WTC11 (cell line): Measurements from ENCODE around the gene CTH. TPM values are rescaled to one million over a fixed set of nuclear protein-coding genes. Genes with fewer than 3 reads are reported as not detected.

Experiments used
- ATAC-seq: fragments of 200-7000 bp; cut with Tn5 transposase; 2 replicates; pipeline ENCODE4 v1.10.0; 2021; ENCODE audit warnings: mild to moderate bottlenecking, moderate library complexity
- CTCF ChIA-PET: fragments of 300-600 bp; sonication (Branson Sonifier 250); formaldehyde crosslinking; loops from one replicate; lab custom pipeline; 2021; ENCODE audit warnings: antibody characterized with exemption; lab: Charles Lee
- POLR2A ChIA-PET: fragments of 350-600 bp; sonication (Branson Sonifier 250); formaldehyde crosslinking; loops from one replicate; lab custom pipeline; 2021; ENCODE audit warnings: antibody characterized with exemption; lab: Charles Lee
- DNase-seq: peaks from one replicate; pipeline ENCODE4 v3.0.0; 2021; ENCODE audit warnings: low spot score
- H3K27ac Mint-ChIP-seq: 2 replicates; pipeline ENCODE4 v1.8.0; 2021; ENCODE audit warnings: mixed read lengths
- H3K27me3 Mint-ChIP-seq: 2 replicates; pipeline ENCODE4 v1.8.0; 2021; ENCODE audit warnings: low read depth, mild to moderate bottlenecking, moderate library complexity, mixed read lengths
- H3K36me3 Mint-ChIP-seq: 2 replicates; pipeline ENCODE4 v1.8.0; 2021; ENCODE audit warnings: mixed read lengths
- H3K4me1 Mint-ChIP-seq: 2 replicates; pipeline ENCODE4 v1.8.0; 2022; ENCODE audit warnings: mixed read lengths
- H3K4me3 Mint-ChIP-seq: 2 replicates; pipeline ENCODE4 v1.8.0; 2021; ENCODE audit warnings: mild to moderate bottlenecking, moderate library complexity, mixed read lengths
- H3K9me3 Mint-ChIP-seq: 2 replicates; pipeline ENCODE4 v1.8.0; 2021; ENCODE audit warnings: mixed read lengths
- ATF3 ChIP-seq: sonication (generic); formaldehyde crosslinking; conservative IDR thresholded peaks from 2 replicates; pipeline ENCODE4 v1.8.1; 2022; ENCODE audit warnings: mild to moderate bottlenecking, missing genetic modification reagents
- CBFB ChIP-seq: sonication (generic); formaldehyde crosslinking; IDR thresholded peaks from 2 replicates; pipeline ENCODE4 v1.8.1; 2022; ENCODE audit warnings: mild to moderate bottlenecking, low read depth, missing genetic modification reagents
- E2F5 ChIP-seq: sonication (generic); formaldehyde crosslinking; IDR thresholded peaks from 2 replicates; pipeline ENCODE4 v1.8.1; 2022; ENCODE audit warnings: mild to moderate bottlenecking, moderate library complexity, missing genetic modification reagents
- ERG ChIP-seq: fragments of 250-450 bp; sonication (Bioruptor Pico); IDR thresholded peaks from 2 replicates; pipeline ENCODE4 v1.8.0; 2021; ENCODE audit warnings: mild to moderate bottlenecking
- ESRRA ChIP-seq: sonication (generic); formaldehyde crosslinking; IDR thresholded peaks from 2 replicates; pipeline ENCODE4 v1.8.1; 2022; ENCODE audit warnings: mild to moderate bottlenecking, missing genetic modification reagents, borderline replicate concordance
- ETV6 ChIP-seq: sonication (generic); formaldehyde crosslinking; IDR thresholded peaks from 2 replicates; pipeline ENCODE4 v1.8.1; 2022; ENCODE audit warnings: mild to moderate bottlenecking, missing genetic modification reagents
- FOXJ3 ChIP-seq: sonication (generic); formaldehyde crosslinking; IDR thresholded peaks from 2 replicates; pipeline ENCODE4 v1.9.0; 2021; ENCODE audit warnings: missing genetic modification reagents, mild to moderate bottlenecking, borderline replicate concordance
- IRF2 ChIP-seq: sonication (generic); formaldehyde crosslinking; IDR thresholded peaks from 2 replicates; pipeline ENCODE4 v1.8.0; 2022; ENCODE audit warnings: low read depth, missing genetic modification reagents, borderline replicate concordance
- NR1H2 ChIP-seq: sonication (generic); formaldehyde crosslinking; IDR thresholded peaks from 2 replicates; pipeline ENCODE4 v1.9.0; 2021; ENCODE audit warnings: mild to moderate bottlenecking, moderate library complexity, missing genetic modification reagents
- NR2C2 ChIP-seq: sonication (generic); formaldehyde crosslinking; IDR thresholded peaks from 2 replicates; pipeline ENCODE4 v1.8.0; 2022; ENCODE audit warnings: mild to moderate bottlenecking, missing genetic modification reagents
- SP1 ChIP-seq: sonication (generic); formaldehyde crosslinking; conservative IDR thresholded peaks from 2 replicates; pipeline ENCODE4 v1.8.1; 2022; ENCODE audit warnings: missing genetic modification reagents
- ZNF138 ChIP-seq: sonication (generic); formaldehyde crosslinking; conservative IDR thresholded peaks from 2 replicates; pipeline ENCODE4 v1.8.1; 2022; ENCODE audit warnings: mild to moderate bottlenecking, moderate library complexity, missing genetic modification reagents
- ZNF219 ChIP-seq: sonication (generic); formaldehyde crosslinking; IDR thresholded peaks from 2 replicates; pipeline ENCODE4 v1.8.0; 2023; ENCODE audit warnings: missing genetic modification reagents, mild to moderate bottlenecking, borderline replicate concordance
- ZNF263 ChIP-seq: sonication (generic); formaldehyde crosslinking; IDR thresholded peaks from 2 replicates; pipeline ENCODE4 v1.8.1; 2022; ENCODE audit warnings: low read depth, mild to moderate bottlenecking, moderate library complexity, missing genetic modification reagents
- ZNF281 ChIP-seq: sonication (generic); formaldehyde crosslinking; IDR thresholded peaks from 2 replicates; pipeline ENCODE4 v1.8.0; 2023; ENCODE audit warnings: mild to moderate bottlenecking, missing genetic modification reagents
- ZNF532 ChIP-seq: fragments of 250-450 bp; sonication (Bioruptor Pico); IDR thresholded peaks from 2 replicates; pipeline ENCODE4 v1.9.0; 2021; ENCODE audit warnings: mild to moderate bottlenecking, borderline replicate concordance
- total RNA-seq: library from RNA; stranded (reverse); gene quantifications from 3 replicates; pipeline ENCODE4 v1.2.3, GENCODE V29; 2021

CTH gene
- total RNA-seq, 1 experiment from 2014 or later, result 27.8 TPM

- no peak for TF ChIP-seq ERG
- TF ChIP-seq, all 79 proteins: peak for 0
These were observed 15.4 kb downstream of the CTH start (continued) for GRCh38 chr1:70426154-70427131.

- Mint-ChIP-seq H3K4me1 (peaks cover 27% of the 10 kb centered on the region), H3K36me3 (peaks cover 63% of the 10 kb centered on the region), H3K27ac (peak overlapping the region; percentile 67; the same call in 1 of the 2 replicates), H3K4me3 (no peak overlapping the region), H3K27me3 (no peaks in the 10 kb centered on the region), H3K9me3 (no peaks in the 10 kb centered on the region)
- ATAC-seq, result peak; percentile 51; the same call in 1 of the 2 replicates
- ChIA-PET POLR2A (no interaction called here), CTCF (no interaction called here)
- TF ChIP-seq IRF2 (CRISPR knock-in tag), result no peak
- TF ChIP-seq ZNF281, result no peak
- no peak for TF ChIP-seq ZNF532 (CRISPR knock-in tag)
- TF ChIP-seq CBFB (CRISPR knock-in tag), result no peak
- no peak for TF ChIP-seq ESRRA (CRISPR knock-in tag)
- TF ChIP-seq E2F5 (CRISPR knock-in tag), result no peak
- TF ChIP-seq FOXJ3, result no peak
- no peak for TF ChIP-seq ETV6 (CRISPR knock-in tag)
- TF ChIP-seq ZNF263 (CRISPR knock-in tag), result no peak
- no peak for TF ChIP-seq ZNF138 (CRISPR knock-in tag)
- TF ChIP-seq SP1, result no peak
- TF ChIP-seq NR2C2 (CRISPR knock-in tag), result no peak
- no peak for TF ChIP-seq NR1H2 (CRISPR knock-in tag)
- no peak for TF ChIP-seq ATF3
- TF ChIP-seq ZNF219 (CRISPR knock-in tag), result no peak
- no peak for DNase-seq
These were observed 16.9 kb downstream of the CTH start for GRCh38 chr1:70427976-70428375.
